ENCODE results near the gene TARBP1.

DNA sequence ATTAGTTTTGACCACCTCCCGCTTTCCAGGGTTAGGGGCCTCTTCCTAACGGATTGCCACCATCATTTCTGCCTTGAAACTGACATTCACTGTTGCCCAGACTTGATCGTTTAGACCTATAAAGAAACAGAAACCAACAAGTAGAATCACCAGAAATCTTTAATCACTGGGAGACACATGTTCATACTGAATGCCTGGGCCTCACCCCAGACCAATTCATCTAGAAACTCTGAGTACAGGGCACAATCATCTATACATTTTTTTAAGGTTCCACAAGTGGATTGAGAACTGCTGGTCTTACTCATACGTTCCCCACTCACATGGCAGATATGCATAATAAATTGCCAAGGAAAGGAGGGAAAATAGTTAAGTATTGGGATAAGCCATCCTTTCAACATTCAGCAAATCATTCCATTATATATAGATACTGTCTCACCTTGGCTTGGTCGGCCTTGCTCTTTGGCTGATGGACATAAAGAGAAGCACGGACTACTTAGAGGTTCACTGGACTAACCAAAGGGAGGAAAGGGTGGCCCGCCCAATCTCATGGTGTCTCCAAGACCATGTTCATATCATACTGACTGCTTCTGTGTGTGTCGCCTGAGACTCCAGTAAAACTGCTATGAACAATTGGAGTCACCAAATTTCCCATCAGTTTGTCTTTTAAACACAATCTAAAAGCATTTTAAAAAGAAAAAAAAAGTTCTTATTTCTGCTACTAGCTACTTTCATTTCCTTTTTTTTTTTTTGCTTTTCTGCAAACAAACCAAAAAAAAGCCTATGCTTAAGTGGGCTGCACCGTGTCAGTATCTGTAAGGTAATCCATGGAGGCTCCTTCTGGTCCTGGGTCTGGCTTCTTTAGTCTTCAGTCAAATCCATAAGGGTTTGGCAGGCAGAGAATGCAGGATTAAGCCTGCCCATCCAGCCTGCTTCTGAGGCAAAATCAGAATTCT lies 9.4 kb upstream of the TARBP1 start:
- TF ChIP-seq, protein P1, sequence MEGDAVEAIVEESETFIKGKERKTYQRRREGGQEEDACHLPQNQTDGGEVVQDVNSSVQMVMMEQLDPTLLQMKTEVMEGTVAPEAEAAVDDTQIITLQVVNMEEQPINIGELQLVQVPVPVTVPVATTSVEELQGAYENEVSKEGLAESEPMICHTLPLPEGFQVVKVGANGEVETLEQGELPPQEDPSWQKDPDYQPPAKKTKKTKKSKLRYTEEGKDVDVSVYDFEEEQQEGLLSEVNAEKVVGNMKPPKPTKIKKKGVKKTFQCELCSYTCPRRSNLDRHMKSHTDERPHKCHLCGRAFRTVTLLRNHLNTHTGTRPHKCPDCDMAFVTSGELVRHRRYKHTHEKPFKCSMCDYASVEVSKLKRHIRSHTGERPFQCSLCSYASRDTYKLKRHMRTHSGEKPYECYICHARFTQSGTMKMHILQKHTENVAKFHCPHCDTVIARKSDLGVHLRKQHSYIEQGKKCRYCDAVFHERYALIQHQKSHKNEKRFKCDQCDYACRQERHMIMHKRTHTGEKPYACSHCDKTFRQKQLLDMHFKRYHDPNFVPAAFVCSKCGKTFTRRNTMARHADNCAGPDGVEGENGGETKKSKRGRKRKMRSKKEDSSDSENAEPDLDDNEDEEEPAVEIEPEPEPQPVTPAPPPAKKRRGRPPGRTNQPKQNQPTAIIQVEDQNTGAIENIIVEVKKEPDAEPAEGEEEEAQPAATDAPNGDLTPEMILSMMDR (IDR thresholded peaks at IDR 0.05), result no peak
- TF ChIP-seq POLR2A (IDR thresholded peaks at IDR 0.05), result no peak

All from ovary (tissue), 3 donors.